DOHH2 (cell line): ENCODE data around the gene FRAS1.

Source experiments
- CTCF ChIP-seq: fragments of 200-600 bp; sonication (generic); IDR thresholded peaks from one replicate; pipeline ENCODE4 v1.5.1; 2014; ENCODE audit warnings: antibody characterized with exemption, mild to moderate bottlenecking, low read depth, low read length; ENCODE audit not compliant: poor library complexity, severe bottlenecking
- EZH2phosphoT487 ChIP-seq: fragments of 200-600 bp; sonication (generic); IDR thresholded peaks from 2 replicates; pipeline ENCODE4 v1.6.1; 2017; ENCODE audit warnings: borderline replicate concordance, mild to moderate bottlenecking, antibody characterized with exemption, low read length, moderate library complexity, mixed read lengths

DNA sequence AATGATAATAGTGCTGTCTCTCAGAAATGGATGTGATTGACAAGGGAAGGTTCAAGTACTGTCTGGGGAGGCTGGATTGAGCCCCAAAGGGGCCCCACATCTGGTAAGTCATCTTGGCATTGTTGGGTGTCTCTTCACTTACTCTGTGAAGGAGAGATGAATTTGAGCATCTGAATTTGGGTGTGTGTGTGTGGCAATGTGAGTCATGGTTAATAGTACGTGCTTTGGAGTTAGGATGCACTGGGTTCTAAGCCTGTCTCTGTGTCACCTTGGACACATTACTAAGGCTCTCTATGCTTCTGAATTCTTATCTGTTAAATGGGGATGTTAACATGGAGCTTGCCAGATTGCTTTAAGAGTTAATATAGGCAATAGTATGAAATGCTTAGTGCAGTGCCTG lies 80.4 kb downstream of the FRAS1 start:
- TF ChIP-seq CTCF (no peak), EZH2phosphoT487 (no peak)
